CD4-positive, alpha-beta T cell (primary cell): ENCODE measurements around the gene GRM5. TPM values are rescaled to one million over a fixed set of nuclear protein-coding genes. Genes with fewer than 3 reads are reported as not detected.

ENCODE experiments used
- ATAC-seq: fragments of 200-7000 bp; cut with Tn5 transposase; one replicate; pipeline ENCODE4 v1.10.0; 2022; ENCODE audit warnings: mild to moderate bottlenecking; ENCODE audit not compliant: poor library complexity
- CTCF ChIA-PET: fragments of 350-600 bp; sonication (Branson Sonifier 250); formaldehyde crosslinking; loops from one replicate; lab custom pipeline; 2021; ENCODE audit warnings: antibody characterized with exemption, inconsistent platforms; lab: Charles Lee
- POLR2A ChIA-PET: fragments of 350-600 bp; sonication (Branson Sonifier 250); formaldehyde crosslinking; loops from one replicate; lab custom pipeline; 2021; ENCODE audit warnings: antibody characterized with exemption, inconsistent platforms; lab: Charles Lee
- DNase-seq, 14 experiments: peaks; one replicate each; pipeline ENCODE4 v3.0.0-alpha.2; 2013 to 2020; ENCODE audit warnings: mixed read lengths in 2 of 14
- H3K27ac ChIP-seq, 2 donors: one replicate each; pipeline versions ENCODE4 v1.5.1 to v1.7.0; 2013; ENCODE audit warnings: low read length in 2 of 2, low read depth in 1 of 2, mild to moderate bottlenecking in 1 of 2
- H3K27me3 ChIP-seq, 2 experiments: 1 replicate in 1 of 2; 2 replicates in 1 of 2; pipeline versions ENCODE4 v1.6.1 to v1.7.0; 2013; ENCODE audit warnings: low read length in 2 of 2, control low read depth in 1 of 2, mild to moderate bottlenecking in 1 of 2, moderate library complexity in 1 of 2; ENCODE audit not compliant: insufficient read depth in 2 of 2, control insufficient read depth in 1 of 2
- H3K36me3 ChIP-seq: one replicate; pipeline ENCODE4 v1.6.1; 2013; ENCODE audit warnings: low read length, control low read depth; ENCODE audit not compliant: insufficient read depth
- H3K4me1 ChIP-seq: one replicate; pipeline ENCODE4 v1.6.1; 2013; ENCODE audit warnings: low read length, control low read depth; ENCODE audit not compliant: insufficient read depth
- H3K4me3 ChIP-seq: one replicate; pipeline ENCODE4 v1.5.1; 2013; ENCODE audit warnings: mild to moderate bottlenecking, low read length, moderate library complexity
- H3K9me3 ChIP-seq, 2 experiments: 1 replicate in 1 of 2; 2 replicates in 1 of 2; pipeline versions ENCODE4 v1.6.1 to v1.7.0; 2013; ENCODE audit warnings: low read length in 2 of 2, mild to moderate bottlenecking in 2 of 2, control low read depth in 1 of 2, moderate library complexity in 1 of 2; ENCODE audit not compliant: control insufficient read depth in 1 of 2, insufficient read depth in 1 of 2
- H3K27ac Mint-ChIP-seq: one replicate; pipeline ENCODE4 v1.8.0; 2020; ENCODE audit warnings: mixed read lengths
- H3K27me3 Mint-ChIP-seq: one replicate; pipeline ENCODE4 v1.8.0; 2021; ENCODE audit warnings: mixed read lengths
- H3K36me3 Mint-ChIP-seq: one replicate; pipeline ENCODE4 v1.8.0; 2021; ENCODE audit warnings: low read depth, mixed read lengths
- H3K4me1 Mint-ChIP-seq: one replicate; pipeline ENCODE4 v1.8.0; 2021; ENCODE audit warnings: low read depth, mixed read lengths
- H3K4me3 Mint-ChIP-seq: one replicate; pipeline ENCODE4 v1.8.0; 2020; ENCODE audit warnings: mild to moderate bottlenecking, mixed read lengths
- H3K9me3 Mint-ChIP-seq: one replicate; pipeline ENCODE4 v1.8.0; 2020; ENCODE audit warnings: mixed read lengths
- CTCF ChIP-seq: fragments of 200-600 bp; IDR thresholded peaks from one replicate; pipeline ENCODE4 v1.8.0; 2022; ENCODE audit warnings: antibody characterized with exemption, mild to moderate bottlenecking
- intact Hi-C, 2 experiments: fragments of 100-400 bp; cut with DNase I in 1 of 2; cut with micrococcal nuclease in 1 of 2; formaldehyde crosslinking; loops; one replicate each; pipeline versions ENCODE4 v1.15.1 to v1.9.0; 2023 to 2025; cut with DNase I, micrococcal nuclease
- total RNA-seq, 174 experiments: library from RNA in 2 of 174; stranded (reverse) in 2 of 174; gene quantifications; one replicate each; pipeline ENCODE4 v1.2.3 and lab custom pipeline; 2021 to 2026

GRM5 gene
- total RNA-seq, 2 experiments from 2014 or later = not detected

- no peak for TF ChIP-seq CTCF
- Mint-ChIP-seq H3K36me3 (no peaks in the 10 kb centered on the region), H3K27ac (no peak overlapping the region), H3K27me3 (peaks cover 4% of the 10 kb centered on the region), H3K4me1 (no peaks in the 10 kb centered on the region), H3K9me3 (no peaks in the 10 kb centered on the region), H3K4me3 (no peak overlapping the region)
- ATAC-seq (no peak), DNase-seq (no peak)
- H3K36me3 ChIP-seq = no peaks in the 10 kb centered on the region
- no peaks in the 10 kb centered on the region for H3K9me3 ChIP-seq
- H3K4me1 ChIP-seq = no peaks in the 10 kb centered on the region
- POLR2A ChIA-PET = no interaction called here
- no peaks in the 10 kb centered on the region for H3K27me3 ChIP-seq
- no peak overlapping the region for H3K4me3 ChIP-seq
- CTCF ChIA-PET = no interaction called here
- no peak overlapping the region for H3K27ac ChIP-seq
- intact Hi-C loops = no loop called here
Measured at GRCh38 chr11:88531831-88532230, 534.0 kb downstream of the GRM5 start.

GRCh38 chr11:88529426-88529825 lies 536.4 kb downstream of the GRM5 start:
- no peak overlapping the region for H3K27ac ChIP-seq
- H3K36me3 ChIP-seq = no peaks in the 10 kb centered on the region
- ATAC-seq (no peak), DNase-seq (no peak)
- intact Hi-C loops = no loop called here
- POLR2A ChIA-PET = no interaction called here
- Mint-ChIP-seq H3K27ac (no peak overlapping the region), H3K9me3 (no peaks in the 10 kb centered on the region), H3K27me3 (no peaks in the 10 kb centered on the region), H3K36me3 (no peaks in the 10 kb centered on the region), H3K4me1 (no peaks in the 10 kb centered on the region), H3K4me3 (no peak overlapping the region)
- CTCF ChIA-PET = interaction anchor here (1.9 kb wide), 1 partner anchor 14 kb away, joined by 4 read pairs; no protein-coding TSS in a partner anchor
- TF ChIP-seq CTCF = no peak
- no peaks in the 10 kb centered on the region for H3K9me3 ChIP-seq
- no peaks in the 10 kb centered on the region for H3K27me3 ChIP-seq
- no peaks in the 10 kb centered on the region for H3K4me1 ChIP-seq
- H3K4me3 ChIP-seq = no peak overlapping the region

- intact Hi-C loops = no loop called here
- Histone ChIP-seq H3K27ac (no peak overlapping the region), H3K27me3 (no peaks in the 10 kb centered on the region), H3K9me3 (no peaks in the 10 kb centered on the region), H3K36me3 (no peaks in the 10 kb centered on the region), H3K4me1 (no peaks in the 10 kb centered on the region), H3K4me3 (no peak overlapping the region)
- no peak for ATAC-seq
- no peak for TF ChIP-seq CTCF
- DNase-seq = no peak
- ChIA-PET CTCF (no interaction called here), POLR2A (no interaction called here)
- H3K27ac Mint-ChIP-seq = no peak overlapping the region
- no peaks in the 10 kb centered on the region for H3K4me1 Mint-ChIP-seq
- H3K9me3 Mint-ChIP-seq = no peaks in the 10 kb centered on the region
- H3K36me3 Mint-ChIP-seq = no peaks in the 10 kb centered on the region
- no peak overlapping the region for H3K4me3 Mint-ChIP-seq
- no peaks in the 10 kb centered on the region for H3K27me3 Mint-ChIP-seq
Measured at GRCh38 chr11:88523386-88524071, 542.3 kb downstream of the GRM5 start.
